ENCODE results near the gene UCP3.

The UCP3 gene

DNA sequence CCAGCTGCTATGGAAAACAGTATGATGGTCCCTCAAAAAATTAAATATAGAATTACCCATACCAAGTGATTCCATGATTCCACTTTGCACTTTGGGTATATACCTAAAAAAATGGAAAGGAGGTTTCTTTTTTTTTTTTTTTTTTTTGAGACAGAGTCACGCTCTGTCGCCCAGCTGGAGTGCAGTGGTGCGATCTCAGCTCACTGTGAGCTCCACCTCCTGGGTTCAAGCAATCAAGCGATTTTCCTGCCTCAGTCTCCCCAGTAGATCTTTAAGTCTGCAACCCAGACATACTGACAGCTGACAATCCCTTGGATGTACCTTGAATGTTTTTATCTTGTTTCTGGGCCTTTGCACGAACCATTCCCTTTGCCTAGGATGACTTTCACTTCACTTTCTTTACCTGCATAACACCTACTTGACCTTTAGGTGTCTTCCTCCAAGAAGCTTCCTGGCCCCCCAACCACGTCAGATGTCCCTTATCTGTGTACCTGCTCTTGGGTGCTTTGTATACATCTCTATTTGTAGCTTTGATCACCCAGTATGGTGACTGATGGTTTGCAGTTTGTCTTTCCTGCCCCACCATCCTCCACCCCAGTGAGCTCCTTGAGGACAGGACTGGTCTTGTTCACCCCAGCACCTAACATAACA lies 11.6 kb downstream of the UCP3 start:
- no peak overlapping the region for H3K27ac ChIP-seq (replicated peaks; ENCODE audit: low read length)
- no peak overlapping the region for H2BK5ac ChIP-seq (ENCODE audit: low read length)
- H3K9me3 ChIP-seq (replicated peaks in 1 of 2; ENCODE audit: control insufficient read depth in 2 of 2, insufficient read depth in 1 of 2, low read depth in 1 of 2, low read length in 2 of 2): no peaks in the 10 kb centered on the region
- H2BK15ac ChIP-seq (ENCODE audit: low read length): no peak overlapping the region
- no CpG with 5 or more reads among the region's 6 CpGs for WGBS, 2 donors (ENCODE audit: extremely low coverage in 2 of 2, insufficient read length in 2 of 2, insufficient replicate concordance in 1 of 2)
- no peak overlapping the region for H3K4ac ChIP-seq (ENCODE audit: low read length)
- H3K27me3 ChIP-seq (ENCODE audit: control insufficient read depth in 3 of 3, insufficient read depth in 3 of 3, low read depth in 1 of 3, low read length in 3 of 3): no peaks in the 10 kb centered on the region
- H3K9ac ChIP-seq (ENCODE audit: low read depth, low read length, poor library complexity): no peak overlapping the region
- H4K8ac ChIP-seq (ENCODE audit: low read depth, low read length): no peak overlapping the region
- DNase-seq (ENCODE audit: low spot score): no peak
- H4K91ac ChIP-seq (ENCODE audit: low read depth, low read length, poor library complexity): no peak overlapping the region
- H2AFZ ChIP-seq (ENCODE audit: low read length): no peak overlapping the region
- no peak overlapping the region for H3K23ac ChIP-seq (ENCODE audit: low read depth, low read length, poor library complexity)
- H3K79me1 ChIP-seq (ENCODE audit: low read depth, low read length): no peaks in the 10 kb centered on the region
- no peak overlapping the region for H3K4me2 ChIP-seq (ENCODE audit: insufficient read depth, low read length, poor library complexity, severe bottlenecking)
- no peak overlapping the region for H2BK120ac ChIP-seq (ENCODE audit: low read depth, low read length)
- no peaks in the 10 kb centered on the region for H3K4me1 ChIP-seq (ENCODE audit: control insufficient read depth in 2 of 2, insufficient read depth in 1 of 2, low read depth in 1 of 2, low read length in 2 of 2)
- peaks cover 0 to 12% of the 10 kb centered on the region in 2 donors for H3K36me3 ChIP-seq (replicated peaks in 1 of 2; ENCODE audit: control insufficient read depth in 2 of 2, insufficient read depth in 2 of 2, low read length in 2 of 2)
- no peak overlapping the region for H3K4me3 ChIP-seq (ENCODE audit: low read length in 2 of 2)
- H2AK5ac ChIP-seq (ENCODE audit: low read depth, low read length): no peak overlapping the region
- peak overlapping the region; percentile 14 for H2BK12ac ChIP-seq (ENCODE audit: low read length)
- no peak overlapping the region for H3K14ac ChIP-seq (ENCODE audit: low read length)
- H3K18ac ChIP-seq (ENCODE audit: low read length): no peak overlapping the region

DNA sequence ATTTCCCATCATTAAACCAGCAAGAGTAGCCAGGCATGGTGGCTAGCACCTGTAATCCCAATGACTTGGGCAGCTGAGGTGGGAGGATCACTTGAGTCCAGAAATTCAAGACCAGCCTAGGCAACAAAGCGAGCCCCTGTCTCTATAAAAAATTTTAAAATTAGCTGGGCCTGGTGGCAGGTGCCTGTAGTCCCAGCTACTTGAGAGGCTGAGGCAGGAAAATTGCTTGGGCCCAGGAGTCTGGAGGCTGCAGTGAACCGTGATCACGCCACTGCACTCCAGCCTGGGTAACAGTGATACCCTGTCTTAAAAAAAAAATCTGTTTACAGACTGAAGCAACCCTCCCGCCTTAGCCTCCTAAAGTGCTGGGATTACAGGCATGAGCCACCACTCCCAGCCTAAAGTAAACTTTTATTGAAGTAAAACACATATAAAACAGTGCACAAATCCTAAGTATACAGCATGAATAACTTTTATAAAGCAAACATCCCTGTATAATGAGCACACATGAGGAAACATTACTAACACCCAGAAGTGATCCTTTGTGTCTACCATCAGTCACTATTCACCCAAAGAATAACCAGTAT lies 12.6 kb downstream of the UCP3 start:
- no peak overlapping the region for H3K4ac ChIP-seq (ENCODE audit: low read length)
- no peaks in the 10 kb centered on the region for H3K79me1 ChIP-seq (ENCODE audit: low read depth, low read length)
- no peak overlapping the region for H3K4me3 ChIP-seq (ENCODE audit: low read length in 2 of 2)
- no peak overlapping the region for H2BK15ac ChIP-seq (ENCODE audit: low read length)
- H2AFZ ChIP-seq (ENCODE audit: low read length): no peak overlapping the region
- no peak overlapping the region for H4K91ac ChIP-seq (ENCODE audit: low read depth, low read length, poor library complexity)
- no peak overlapping the region for H3K14ac ChIP-seq (ENCODE audit: low read length)
- no peak overlapping the region for H2BK12ac ChIP-seq (ENCODE audit: low read length)
- H3K4me2 ChIP-seq (ENCODE audit: insufficient read depth, low read length, poor library complexity, severe bottlenecking): no peak overlapping the region
- H3K9me3 ChIP-seq (replicated peaks in 1 of 2; ENCODE audit: control insufficient read depth in 2 of 2, insufficient read depth in 1 of 2, low read depth in 1 of 2, low read length in 2 of 2): no peaks in the 10 kb centered on the region
- no peaks in the 10 kb centered on the region for H3K27me3 ChIP-seq (ENCODE audit: control insufficient read depth in 3 of 3, insufficient read depth in 3 of 3, low read depth in 1 of 3, low read length in 3 of 3)
- H4K8ac ChIP-seq (ENCODE audit: low read depth, low read length): no peak overlapping the region
- no peak overlapping the region for H3K27ac ChIP-seq (replicated peaks; ENCODE audit: low read length)
- H2AK5ac ChIP-seq (ENCODE audit: low read depth, low read length): no peak overlapping the region
- H3K36me3 ChIP-seq (replicated peaks in 1 of 2; ENCODE audit: control insufficient read depth in 2 of 2, insufficient read depth in 2 of 2, low read length in 2 of 2): peaks cover 0 to 2% of the 10 kb centered on the region in 2 donors
- H2BK120ac ChIP-seq (ENCODE audit: low read depth, low read length): no peak overlapping the region
- no CpG with 5 or more reads among the region's 4 CpGs for WGBS, 2 donors (ENCODE audit: extremely low coverage in 2 of 2, insufficient read length in 2 of 2, insufficient replicate concordance in 1 of 2)
- H2BK5ac ChIP-seq (ENCODE audit: low read length): no peak overlapping the region
- DNase-seq (ENCODE audit: low spot score): no peak
- H3K4me1 ChIP-seq (ENCODE audit: control insufficient read depth in 2 of 2, insufficient read depth in 1 of 2, low read depth in 1 of 2, low read length in 2 of 2): no peaks in the 10 kb centered on the region
- H3K9ac ChIP-seq (ENCODE audit: low read depth, low read length, poor library complexity): no peak overlapping the region
- no peak overlapping the region for H3K23ac ChIP-seq (ENCODE audit: low read depth, low read length, poor library complexity)
- H3K18ac ChIP-seq (ENCODE audit: low read length): no peak overlapping the region

DNA sequence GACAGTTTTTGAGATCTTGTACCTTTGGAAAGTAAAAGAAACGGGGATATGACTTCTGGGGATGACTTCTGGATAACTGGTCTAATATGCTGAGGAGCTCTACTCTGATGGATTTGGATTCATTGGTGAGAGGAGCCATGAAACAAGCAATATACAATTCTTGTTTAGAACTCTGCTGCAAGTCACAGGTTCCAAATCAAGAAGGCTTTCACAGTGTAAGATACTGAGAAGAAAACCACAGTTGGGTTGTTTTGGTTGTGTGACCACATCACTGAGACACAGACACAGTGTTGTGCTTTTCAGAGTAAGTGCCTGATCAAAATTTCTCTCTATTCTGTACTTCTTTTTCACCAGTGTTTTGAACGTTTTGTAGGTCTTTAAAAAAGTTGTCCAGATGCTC lies 13.2 kb downstream of the UCP3 start:
- H3K27ac ChIP-seq (replicated peaks; ENCODE audit: low read length): no peak overlapping the region
- no peak overlapping the region for H2BK5ac ChIP-seq (ENCODE audit: low read length)
- no peak for DNase-seq (ENCODE audit: low spot score)
- no peak overlapping the region for H4K8ac ChIP-seq (ENCODE audit: low read depth, low read length)
- H3K14ac ChIP-seq (ENCODE audit: low read length): no peak overlapping the region
- H2BK15ac ChIP-seq (ENCODE audit: low read length): no peak overlapping the region
- H3K4me1 ChIP-seq (ENCODE audit: control insufficient read depth in 2 of 2, insufficient read depth in 1 of 2, low read depth in 1 of 2, low read length in 2 of 2): no peaks in the 10 kb centered on the region
- H4K91ac ChIP-seq (ENCODE audit: low read depth, low read length, poor library complexity): no peak overlapping the region
- H3K23ac ChIP-seq (ENCODE audit: low read depth, low read length, poor library complexity): no peak overlapping the region
- H3K9me3 ChIP-seq (replicated peaks in 1 of 2; ENCODE audit: control insufficient read depth in 2 of 2, insufficient read depth in 1 of 2, low read depth in 1 of 2, low read length in 2 of 2): no peaks in the 10 kb centered on the region
- H2AK5ac ChIP-seq (ENCODE audit: low read depth, low read length): no peak overlapping the region
- H2BK12ac ChIP-seq (ENCODE audit: low read length): no peak overlapping the region
- H3K36me3 ChIP-seq (replicated peaks in 1 of 2; ENCODE audit: control insufficient read depth in 2 of 2, insufficient read depth in 2 of 2, low read length in 2 of 2): no peaks in the 10 kb centered on the region
- H2BK120ac ChIP-seq (ENCODE audit: low read depth, low read length): no peak overlapping the region
- H3K4me3 ChIP-seq (ENCODE audit: low read length in 2 of 2): no peak overlapping the region
- no peaks in the 10 kb centered on the region for H3K79me1 ChIP-seq (ENCODE audit: low read depth, low read length)
- H3K4me2 ChIP-seq (ENCODE audit: insufficient read depth, low read length, poor library complexity, severe bottlenecking): no peak overlapping the region
- WGBS, 2 donors (ENCODE audit: extremely low coverage in 2 of 2, insufficient read length in 2 of 2, insufficient replicate concordance in 1 of 2): no CpG with 5 or more reads among the region's 2 CpGs
- H3K18ac ChIP-seq (ENCODE audit: low read length): no peak overlapping the region
- no peak overlapping the region for H3K9ac ChIP-seq (ENCODE audit: low read depth, low read length, poor library complexity)
- no peak overlapping the region for H3K4ac ChIP-seq (ENCODE audit: low read length)
- H2AFZ ChIP-seq (ENCODE audit: low read length): no peak overlapping the region
- H3K27me3 ChIP-seq (ENCODE audit: control insufficient read depth in 3 of 3, insufficient read depth in 3 of 3, low read depth in 1 of 3, low read length in 3 of 3): no peaks in the 10 kb centered on the region

GRCh38 chr11:73995247-73995646 lies 13.6 kb downstream of the UCP3 start:
- H3K4me3 ChIP-seq (ENCODE audit: low read length in 2 of 2): no peak overlapping the region
- H3K4me1 ChIP-seq (ENCODE audit: control insufficient read depth in 2 of 2, insufficient read depth in 1 of 2, low read depth in 1 of 2, low read length in 2 of 2): no peaks in the 10 kb centered on the region
- no peak overlapping the region for H2BK120ac ChIP-seq (ENCODE audit: low read depth, low read length)
- H3K14ac ChIP-seq (ENCODE audit: low read length): no peak overlapping the region
- no peak overlapping the region for H3K27ac ChIP-seq (replicated peaks; ENCODE audit: low read length)
- no peak overlapping the region for H4K91ac ChIP-seq (ENCODE audit: low read depth, low read length, poor library complexity)
- H3K79me1 ChIP-seq (ENCODE audit: low read depth, low read length): no peaks in the 10 kb centered on the region
- H3K9ac ChIP-seq (ENCODE audit: low read depth, low read length, poor library complexity): no peak overlapping the region
- no peak overlapping the region for H3K4me2 ChIP-seq (ENCODE audit: insufficient read depth, low read length, poor library complexity, severe bottlenecking)
- H3K27me3 ChIP-seq (ENCODE audit: control insufficient read depth in 3 of 3, insufficient read depth in 3 of 3, low read depth in 1 of 3, low read length in 3 of 3): no peaks in the 10 kb centered on the region
- H4K8ac ChIP-seq (ENCODE audit: low read depth, low read length): no peak overlapping the region
- no peaks in the 10 kb centered on the region for H3K9me3 ChIP-seq (replicated peaks in 1 of 2; ENCODE audit: control insufficient read depth in 2 of 2, insufficient read depth in 1 of 2, low read depth in 1 of 2, low read length in 2 of 2)
- no peaks in the 10 kb centered on the region for H3K36me3 ChIP-seq (replicated peaks in 1 of 2; ENCODE audit: control insufficient read depth in 2 of 2, insufficient read depth in 2 of 2, low read length in 2 of 2)
- H2AFZ ChIP-seq (ENCODE audit: low read length): no peak overlapping the region
- no peak overlapping the region for H2BK12ac ChIP-seq (ENCODE audit: low read length)
- DNase-seq (ENCODE audit: low spot score): no peak
- H3K4ac ChIP-seq (ENCODE audit: low read length): no peak overlapping the region
- H2AK5ac ChIP-seq (ENCODE audit: low read depth, low read length): no peak overlapping the region
- H2BK15ac ChIP-seq (ENCODE audit: low read length): no peak overlapping the region
- H3K23ac ChIP-seq (ENCODE audit: low read depth, low read length, poor library complexity): no peak overlapping the region
- no CpG with 5 or more reads among the region's 2 CpGs for WGBS, 2 donors (ENCODE audit: extremely low coverage in 2 of 2, insufficient read length in 2 of 2, insufficient replicate concordance in 1 of 2)
- H3K18ac ChIP-seq (ENCODE audit: low read length): no peak overlapping the region
- H2BK5ac ChIP-seq (ENCODE audit: low read length): no peak overlapping the region
